ENCODE data around the gene PTGDR. TPM values are rescaled to one million over a fixed set of nuclear protein-coding genes. Genes with fewer than 3 reads are reported as not detected.

PTGDR gene
- polyA plus RNA-seq, 1 donor from 2014 or later: 0.10 TPM

- H3K4me2 ChIP-seq (ENCODE audit: low read length): no peak overlapping the region
- H3K27me3 ChIP-seq (ENCODE audit: insufficient read depth, low read depth, low read length): no peaks in the 10 kb centered on the region
- no peak overlapping the region for H3K4me3 ChIP-seq (ENCODE audit: low read length)
- no peaks in the 10 kb centered on the region for H3F3A ChIP-seq (ENCODE audit: insufficient read depth, low read length, poor library complexity, severe bottlenecking)
- H3K36me3 ChIP-seq (ENCODE audit: insufficient read depth, low read length): no peaks in the 10 kb centered on the region
- no peaks in the 10 kb centered on the region for H4K20me1 ChIP-seq (ENCODE audit: insufficient read depth)
- no peak overlapping the region for H3K27ac ChIP-seq (ENCODE audit: low read length)
- H3K79me2 ChIP-seq (replicated peaks; ENCODE audit: insufficient read depth, low read length): no peaks in the 10 kb centered on the region
- TF ChIP-seq MXI1 (conservative IDR thresholded peaks at IDR 0.05; ENCODE audit: poor library complexity, severe bottlenecking) (no peak), CTCF (IDR thresholded peaks at IDR 0.05; ENCODE audit: poor library complexity, severe bottlenecking) (no peak), TAF1 (IDR thresholded peaks at IDR 0.05; ENCODE audit: low read depth) (no peak)
- H3K9me3 ChIP-seq (ENCODE audit: low read length): no peaks in the 10 kb centered on the region
- no peak overlapping the region for H3K9ac ChIP-seq (ENCODE audit: low read length)
- H3K9me2 ChIP-seq (ENCODE audit: insufficient read depth, low read length): no peaks in the 10 kb centered on the region
- H2AFZ ChIP-seq (ENCODE audit: low read depth, low read length): no peak overlapping the region
Observed at GRCh38 chr14:52254086-52254485, 13.4 kb upstream of the PTGDR start.

- H2AFZ ChIP-seq (ENCODE audit: low read depth, low read length): no peak overlapping the region
- H3K36me3 ChIP-seq (ENCODE audit: insufficient read depth, low read length): no peaks in the 10 kb centered on the region
- H3K9me3 ChIP-seq (ENCODE audit: low read length): no peaks in the 10 kb centered on the region
- no peak overlapping the region for H3K27ac ChIP-seq (ENCODE audit: low read length)
- TF ChIP-seq CTCF (IDR thresholded peaks at IDR 0.05; ENCODE audit: poor library complexity, severe bottlenecking) (no peak), TAF1 (IDR thresholded peaks at IDR 0.05; ENCODE audit: low read depth) (no peak), RAD21 (conservative IDR thresholded peaks at IDR 0.05) (no peak), MXI1 (conservative IDR thresholded peaks at IDR 0.05; ENCODE audit: poor library complexity, severe bottlenecking) (no peak), EP300 (conservative IDR thresholded peaks at IDR 0.05; ENCODE audit: poor library complexity, severe bottlenecking) (no peak), EZH2 (IDR thresholded peaks at IDR 0.05; ENCODE audit: borderline replicate concordance, insufficient read depth, low read length, poor library complexity, severe bottlenecking) (no peak), REST (IDR thresholded peaks at IDR 0.05; ENCODE audit: borderline replicate concordance) (no peak)
- H3K9me2 ChIP-seq (ENCODE audit: insufficient read depth, low read length): no peaks in the 10 kb centered on the region
- H3F3A ChIP-seq (ENCODE audit: insufficient read depth, low read length, poor library complexity, severe bottlenecking): no peaks in the 10 kb centered on the region
- H3K9ac ChIP-seq (ENCODE audit: low read length): no peak overlapping the region
- no peaks in the 10 kb centered on the region for H3K79me2 ChIP-seq (replicated peaks; ENCODE audit: insufficient read depth, low read length)
- no peaks in the 10 kb centered on the region for H3K27me3 ChIP-seq (ENCODE audit: insufficient read depth, low read depth, low read length)
- no peak overlapping the region for H3K4me2 ChIP-seq (ENCODE audit: low read length)
- no peaks in the 10 kb centered on the region for H4K20me1 ChIP-seq (ENCODE audit: insufficient read depth)
- no peak overlapping the region for H3K4me3 ChIP-seq (ENCODE audit: low read length)
Observed at GRCh38 chr14:52258783-52259182, 8.7 kb upstream of the PTGDR start.
